Nephron progenitor cell (in vitro differentiated cells): ENCODE results near the gene DUSP11.
"Not testable (repeated sequence)": the region's sequence is repeated elsewhere in the genome, so short reads cannot be mapped to it uniquely, and the experiment has no call there.

ENCODE experiments used
- DNase-seq: peaks from one replicate; pipeline ENCODE4 v3.0.0; 2021
- H3K27ac Mint-ChIP-seq: 2 replicates; pipeline ENCODE4 v1.8.0; 2021; ENCODE audit warnings: mild to moderate bottlenecking, moderate library complexity, mixed read lengths
- H3K27me3 Mint-ChIP-seq: 2 replicates; pipeline ENCODE4 v1.8.0; 2021; ENCODE audit warnings: mild to moderate bottlenecking, low read depth, mixed read lengths; ENCODE audit not compliant: poor library complexity
- H3K36me3 Mint-ChIP-seq: 2 replicates; pipeline ENCODE4 v1.8.0; 2021; ENCODE audit warnings: low read depth, mixed read lengths
- H3K4me1 Mint-ChIP-seq: 2 replicates; pipeline ENCODE4 v1.8.0; 2021; ENCODE audit warnings: mixed read lengths
- H3K4me3 Mint-ChIP-seq: 2 replicates; pipeline ENCODE4 v1.8.0; 2021; ENCODE audit warnings: mild to moderate bottlenecking, moderate library complexity, mixed read lengths
- H3K9me3 Mint-ChIP-seq: 2 replicates; pipeline ENCODE4 v1.8.0; 2021; ENCODE audit warnings: mild to moderate bottlenecking, moderate library complexity, mixed read lengths
- TF ChIP-seq, protein P1 (sequence below): fragments of 200-600 bp; sonication (generic); IDR thresholded peaks from 2 replicates; pipeline ENCODE4 v1.5.0; 2021; ENCODE audit warnings: antibody characterized with exemption

The DUSP11 gene

DNA sequence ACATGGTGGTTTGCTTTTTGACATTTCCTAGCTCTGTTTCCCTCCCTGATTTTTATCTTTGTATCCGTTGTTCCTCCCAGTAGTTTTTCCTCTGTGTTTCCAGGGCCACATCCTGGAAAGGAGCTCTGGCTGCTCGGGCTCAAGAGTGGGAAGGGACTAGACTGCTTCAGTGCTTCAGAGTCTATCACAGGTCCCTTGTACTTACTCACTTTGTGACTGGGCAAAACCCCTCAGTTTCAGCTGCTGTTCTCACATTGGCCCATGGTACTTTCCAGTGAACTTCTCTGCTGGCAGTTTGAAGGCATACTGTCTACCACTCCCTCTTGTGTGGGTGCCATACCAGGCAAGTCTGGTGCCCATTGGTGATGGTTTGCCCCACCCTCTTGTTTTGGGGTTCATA is 41.3 kb upstream of the DUSP11 start:
- Mint-ChIP-seq H3K9me3 (no peaks in the 10 kb centered on the region), H3K27me3 (peaks cover 54% of the 10 kb centered on the region), H3K36me3 (no peaks in the 10 kb centered on the region), H3K4me3 (no peak overlapping the region), H3K4me1 (no peaks in the 10 kb centered on the region), H3K27ac (no peak overlapping the region)
- no peak for DNase-seq
- TF ChIP-seq, protein P1, sequence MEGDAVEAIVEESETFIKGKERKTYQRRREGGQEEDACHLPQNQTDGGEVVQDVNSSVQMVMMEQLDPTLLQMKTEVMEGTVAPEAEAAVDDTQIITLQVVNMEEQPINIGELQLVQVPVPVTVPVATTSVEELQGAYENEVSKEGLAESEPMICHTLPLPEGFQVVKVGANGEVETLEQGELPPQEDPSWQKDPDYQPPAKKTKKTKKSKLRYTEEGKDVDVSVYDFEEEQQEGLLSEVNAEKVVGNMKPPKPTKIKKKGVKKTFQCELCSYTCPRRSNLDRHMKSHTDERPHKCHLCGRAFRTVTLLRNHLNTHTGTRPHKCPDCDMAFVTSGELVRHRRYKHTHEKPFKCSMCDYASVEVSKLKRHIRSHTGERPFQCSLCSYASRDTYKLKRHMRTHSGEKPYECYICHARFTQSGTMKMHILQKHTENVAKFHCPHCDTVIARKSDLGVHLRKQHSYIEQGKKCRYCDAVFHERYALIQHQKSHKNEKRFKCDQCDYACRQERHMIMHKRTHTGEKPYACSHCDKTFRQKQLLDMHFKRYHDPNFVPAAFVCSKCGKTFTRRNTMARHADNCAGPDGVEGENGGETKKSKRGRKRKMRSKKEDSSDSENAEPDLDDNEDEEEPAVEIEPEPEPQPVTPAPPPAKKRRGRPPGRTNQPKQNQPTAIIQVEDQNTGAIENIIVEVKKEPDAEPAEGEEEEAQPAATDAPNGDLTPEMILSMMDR: no peak

DNA sequence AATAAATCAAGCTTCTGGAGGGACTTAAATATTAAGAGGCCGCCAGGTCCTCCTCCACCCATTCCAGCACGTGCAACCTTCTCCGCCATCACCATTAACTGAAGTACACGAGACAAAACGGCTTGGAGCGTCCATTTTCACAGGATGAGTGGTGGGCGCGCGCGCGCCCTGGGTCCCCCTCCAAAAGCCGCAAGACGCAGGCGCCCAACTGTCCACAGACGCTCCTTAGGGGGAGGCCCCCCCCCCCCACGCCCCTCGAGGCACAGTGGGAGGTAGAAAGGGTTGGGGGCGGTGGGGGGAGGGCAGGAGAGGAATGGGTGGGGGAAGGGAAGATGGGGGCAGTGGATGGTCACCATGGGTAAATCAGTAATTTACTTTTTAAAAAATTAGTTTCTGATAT is 38.4 kb upstream of the DUSP11 start:
- Mint-ChIP-seq H3K27me3 (peaks cover 65% of the 10 kb centered on the region), H3K4me3 (no peak overlapping the region), H3K36me3 (no peaks in the 10 kb centered on the region), H3K27ac (no peak overlapping the region), H3K9me3 (no peaks in the 10 kb centered on the region), H3K4me1 (no peaks in the 10 kb centered on the region)
- DNase-seq: no peak
- TF ChIP-seq, protein P1: no peak

DNA sequence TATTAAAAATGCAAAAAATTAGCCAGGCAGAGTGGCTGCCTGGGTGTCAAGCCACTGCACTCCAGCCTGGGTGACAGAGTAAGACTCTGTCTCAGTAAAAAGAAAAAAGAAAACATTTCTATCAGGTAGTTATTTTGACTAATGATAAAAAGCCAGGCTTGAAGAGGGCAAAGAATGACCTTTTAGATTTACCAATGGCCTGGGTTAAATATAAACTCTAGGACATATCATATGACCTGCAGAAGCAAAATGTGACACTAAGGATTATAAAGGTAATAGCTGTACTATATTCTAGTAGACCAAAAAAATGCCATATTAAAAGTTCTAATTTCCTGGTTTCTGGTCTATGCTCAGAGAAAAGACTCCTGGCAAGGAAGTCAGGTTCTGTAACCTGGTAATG is 32.7 kb upstream of the DUSP11 start:
- Mint-ChIP-seq H3K4me3 (no peak overlapping the region), H3K36me3 (no peaks in the 10 kb centered on the region), H3K9me3 (no peaks in the 10 kb centered on the region), H3K27ac (no peak overlapping the region), H3K27me3 (peaks cover 57% of the 10 kb centered on the region), H3K4me1 (no peaks in the 10 kb centered on the region)
- no peak for DNase-seq
- TF ChIP-seq, protein P1: no peak

- peaks cover 57% of the 10 kb centered on the region for H3K27me3 Mint-ChIP-seq
- H3K4me1 Mint-ChIP-seq: no peaks in the 10 kb centered on the region
- no peak for DNase-seq
- TF ChIP-seq, protein P1: no peak
- H3K4me3 Mint-ChIP-seq: no peak overlapping the region
- H3K27ac Mint-ChIP-seq: no peak overlapping the region
- H3K36me3 Mint-ChIP-seq: no peaks in the 10 kb centered on the region
- H3K9me3 Mint-ChIP-seq: no peaks in the 10 kb centered on the region
Observed at GRCh38 chr2:73811878-73812277, 32.0 kb upstream of the DUSP11 start.

GRCh38 chr2:73783883-73784282 is 4.0 kb upstream of the DUSP11 start, which contains the start of gene C2orf78:
C2orf78 (plus strand) TSS chr2:73784183; CDS start chr2:73784310, 127 bp downstream.
- H3K27ac Mint-ChIP-seq, H3K36me3 Mint-ChIP-seq, H3K9me3 Mint-ChIP-seq, DNase-seq, H3K4me3 Mint-ChIP-seq, H3K27me3 Mint-ChIP-seq, H3K4me1 Mint-ChIP-seq: not testable (repeated sequence)

DNA sequence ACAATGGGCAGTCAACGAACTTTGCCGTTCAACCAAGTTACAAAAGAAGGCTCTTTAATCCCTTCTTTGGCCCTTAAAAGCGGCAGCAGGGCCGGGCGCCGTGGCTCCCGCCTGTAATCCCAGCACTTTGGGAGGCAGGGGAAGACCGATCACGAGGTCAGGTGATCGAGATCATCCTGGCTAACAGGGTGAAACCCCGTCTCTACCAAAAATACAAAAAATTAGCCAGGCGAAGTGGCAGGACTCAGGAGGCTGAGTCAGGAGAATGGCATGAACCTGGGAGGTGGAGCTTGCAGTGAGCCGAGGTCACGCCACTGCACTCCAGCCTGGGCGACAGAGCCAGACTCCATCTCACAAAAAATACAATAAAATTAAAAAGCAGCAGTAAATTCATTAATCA is 3.5 kb upstream of the DUSP11 start:
- not testable (repeated sequence) for H3K4me3 Mint-ChIP-seq, H3K36me3 Mint-ChIP-seq, H3K4me1 Mint-ChIP-seq, H3K9me3 Mint-ChIP-seq, H3K27ac Mint-ChIP-seq, H3K27me3 Mint-ChIP-seq, DNase-seq

GRCh38 chr2:73780237-73780582 is 307 bp upstream of the DUSP11 start:
- H3K9me3 Mint-ChIP-seq: no peaks in the 10 kb centered on the region
- no peak for DNase-seq
- peaks cover 21% of the 10 kb centered on the region for H3K36me3 Mint-ChIP-seq
- H3K4me3 Mint-ChIP-seq: peak overlapping the region; percentile 99
- TF ChIP-seq, protein P1: peak; percentile 36
- no peak overlapping the region for H3K27ac Mint-ChIP-seq
- peaks cover 10% of the 10 kb centered on the region for H3K4me1 Mint-ChIP-seq
- no peaks in the 10 kb centered on the region for H3K27me3 Mint-ChIP-seq

GRCh38 chr2:73778867-73779466 is 936 bp downstream of the DUSP11 start:
- H3K4me3 Mint-ChIP-seq: peak overlapping the region; percentile 99
- H3K27me3 Mint-ChIP-seq, H3K27ac Mint-ChIP-seq, H3K9me3 Mint-ChIP-seq, H3K4me1 Mint-ChIP-seq, DNase-seq: not testable (repeated sequence)
- H3K36me3 Mint-ChIP-seq: peaks cover 33% of the 10 kb centered on the region
